Endothelial cell of umbilical vein (primary cell): ENCODE results near the gene EXOSC2. TPM values are rescaled to one million over a fixed set of nuclear protein-coding genes. Genes with fewer than 3 reads are reported as not detected.

Experiments
- BruUV-seq: library from RNA; stranded (reverse); fragments of 400-500 nt; replicated peaks from 2 replicates; lab custom pipeline; 2021; lab: Mats Ljungman, UMichigan
- CTCF ChIA-PET: fragments of 300-600, 350-600 bp; sonication (Branson Sonifier 250); formaldehyde crosslinking; loops from one replicate; lab custom pipeline; 2021; ENCODE audit warnings: antibody characterized with exemption, inconsistent platforms; lab: Charles Lee
- POLR2A ChIA-PET: fragments of 300-600, 350-600 bp; sonication (Branson Sonifier 250); formaldehyde crosslinking; loops from one replicate; lab custom pipeline; 2021; ENCODE audit warnings: antibody characterized with exemption, inconsistent platforms; lab: Charles Lee
- DNase-seq: peaks from one replicate; pipeline ENCODE4 v3.0.0-alpha.2; 2011; ENCODE audit warnings: low read depth, low spot score
- FAIRE-seq: peaks from 2 replicates; lab custom pipeline; 2011; peaks lifted over from hg19 to GRCh38; lab: Jason Lieb, UNC
- H2AFZ ChIP-seq: 2 replicates; pipeline ENCODE4 v1.6.0; 2012; ENCODE audit warnings: low read depth, low read length, control low read depth, inconsistent platforms
- H3K27ac ChIP-seq: 2 replicates; pipeline ENCODE4 v1.5.1; 2011; ENCODE audit warnings: low read depth, mild to moderate bottlenecking, control low read depth, low read length, moderate library complexity; ENCODE audit not compliant: insufficient read depth
- H3K27me3 ChIP-seq, 2 experiments: 2 replicates each; pipeline versions ENCODE4 v1.6.0 to v1.6.1; 2011; ENCODE audit warnings: low read length in 2 of 2, mixed read lengths in 1 of 2; ENCODE audit not compliant: control insufficient read depth in 2 of 2, insufficient read depth in 2 of 2
- H3K36me3 ChIP-seq, 2 experiments: 2 replicates in 1 of 2; 3 replicates in 1 of 2; pipeline ENCODE4 v1.5.1; 2011; ENCODE audit warnings: low read length in 2 of 2, mild to moderate bottlenecking in 1 of 2, moderate library complexity in 1 of 2; ENCODE audit not compliant: control insufficient read depth in 2 of 2, insufficient read depth in 2 of 2; ENCODE audit errors: extremely low read depth in 1 of 2
- H3K4me1 ChIP-seq: 3 replicates; pipeline ENCODE4 v1.5.1; 2011; ENCODE audit warnings: mild to moderate bottlenecking, low read length; ENCODE audit not compliant: control insufficient read depth, insufficient read depth; ENCODE audit errors: extremely low read depth
- H3K4me2 ChIP-seq: 2 replicates; pipeline ENCODE4 v1.6.1; 2011; ENCODE audit warnings: low read length, control low read depth, mixed read lengths; ENCODE audit not compliant: insufficient read depth
- H3K4me3 ChIP-seq, 3 experiments: fragments of 200-600 bp in 1 of 3; sonication (generic), shearing (Covaris generic) in 1 of 3; replicated peaks in 1 of 3; 2 replicates each; pipeline ENCODE4 v1.5.1; 2011 to 2016; ENCODE audit warnings: control low read depth in 3 of 3, low read length in 3 of 3, mild to moderate bottlenecking in 2 of 3, inconsistent platforms in 1 of 3, low read depth in 1 of 3, moderate library complexity in 1 of 3; ENCODE audit not compliant: insufficient read depth in 1 of 3
- H3K79me2 ChIP-seq: 2 replicates; pipeline ENCODE4 v1.6.0; 2012; ENCODE audit warnings: low read length, inconsistent platforms; ENCODE audit not compliant: control insufficient read depth, insufficient read depth
- H3K9ac ChIP-seq: replicated peaks from 2 replicates; pipeline ENCODE3; 2011; ENCODE audit warnings: low read length, control low read depth; ENCODE audit not compliant: insufficient read depth; ENCODE audit errors: extremely low read depth
- H3K9me1 ChIP-seq: replicated peaks from 3 replicates; pipeline ENCODE4 v1.6.0; 2011; ENCODE audit warnings: mild to moderate bottlenecking, low read length; ENCODE audit not compliant: control insufficient read depth, insufficient read depth; ENCODE audit errors: extremely low read depth
- H3K9me3 ChIP-seq: replicated peaks from 2 replicates; pipeline ENCODE4 v1.5.1; 2012; ENCODE audit warnings: low read length, inconsistent platforms; ENCODE audit not compliant: control insufficient read depth, insufficient read depth
- H4K20me1 ChIP-seq: replicated peaks from 2 replicates; pipeline ENCODE3; 2011; ENCODE audit warnings: mild to moderate bottlenecking, low read length; ENCODE audit not compliant: control insufficient read depth, insufficient read depth; ENCODE audit errors: extremely low read depth
- EZH2 ChIP-seq: IDR thresholded peaks from 2 replicates; pipeline ENCODE4 v1.6.1; 2012; ENCODE audit warnings: borderline replicate concordance, low read depth, mild to moderate bottlenecking, moderate library complexity, low read length, inconsistent platforms; ENCODE audit not compliant: severe bottlenecking
- FOS ChIP-seq: IDR thresholded peaks from 2 replicates; pipeline ENCODE4 v1.6.1; 2011; ENCODE audit warnings: mild to moderate bottlenecking, low read length, moderate library complexity, borderline replicate concordance; ENCODE audit not compliant: insufficient read depth
- GATA2 ChIP-seq: IDR thresholded peaks from 2 replicates; pipeline ENCODE4 v1.7.0; 2011; ENCODE audit warnings: low read depth, mild to moderate bottlenecking, moderate library complexity, mixed read lengths, low read length; ENCODE audit not compliant: insufficient read length, insufficient read depth
- JUN ChIP-seq: IDR thresholded peaks from 2 replicates; pipeline ENCODE4 v1.6.1; 2011; ENCODE audit warnings: borderline replicate concordance, low read depth; ENCODE audit not compliant: insufficient read length, insufficient read depth
- MAX ChIP-seq: IDR thresholded peaks from 2 replicates; pipeline ENCODE4 v1.6.1; 2011; ENCODE audit not compliant: insufficient read depth, insufficient read length
- MYC ChIP-seq: IDR thresholded peaks from one replicate; pipeline ENCODE4 v1.6.1; 2011; ENCODE audit warnings: mild to moderate bottlenecking, low read depth, low read length
- POLR2A ChIP-seq: IDR thresholded peaks from 2 replicates; pipeline ENCODE4 v1.6.1; 2012; ENCODE audit warnings: low read depth, mild to moderate bottlenecking, control low read depth, low read length
- POLR2AphosphoS5 ChIP-seq: IDR thresholded peaks from 2 replicates; pipeline ENCODE4 v1.6.1; 2012; ENCODE audit warnings: low read depth, mild to moderate bottlenecking, control low read depth, low read length, moderate library complexity; ENCODE audit not compliant: insufficient read depth
- dilution Hi-C: fragments of 300-500 bp; cut with MboI; formaldehyde crosslinking; loops from one replicate; pipeline ENCODE4 v1.15.0; 2019; ENCODE audit warnings: low sequenced_read_pairs; ENCODE audit not compliant: extremely low pct_ligation_motif_present
- intact Hi-C: fragments of 100-400 bp; cut with micrococcal nuclease; formaldehyde crosslinking; loops from one replicate; pipeline ENCODE4 v1.10.0; 2022
- polyA plus RNA-seq, 4 experiments: library from polyadenylated mRNA; depleted of rRNA in 3 of 4; stranded (reverse) in 3 of 4; unstranded in 1 of 4; fragments of >200 nt; gene quantifications; 2 replicates each; pipeline versions ENCODE4 v1.2.1 to v1.2.3, GENCODE V29; 2011 to 2012; ENCODE audit warnings: missing spikeins in 1 of 4
- small RNA-seq: library from RNA; depleted of rRNA; stranded (forward); fragments of <200 nt; gene quantifications from one replicate; pipeline ENCODE3, GENCODE V24; 2012; ENCODE audit warnings: low replicate concordance, low read depth; ENCODE audit not compliant: insufficient read depth, insufficient read length
- total RNA-seq: library from RNA; stranded (reverse); gene quantifications from 2 replicates; pipeline ENCODE4 v1.2.3, GENCODE V29; 2021
- TF ChIP-seq, protein P1 (sequence below), 2 donors: IDR thresholded peaks; 1 replicate in 1 of 2; 2 replicates in 1 of 2; pipeline ENCODE4 v1.5.1; 2011; ENCODE audit warnings: low read length in 2 of 2, mild to moderate bottlenecking in 2 of 2, moderate library complexity in 2 of 2, control low read depth in 1 of 2, inconsistent platforms in 1 of 2, low read depth in 1 of 2; ENCODE audit not compliant: insufficient read depth in 1 of 2; ENCODE audit errors: extremely low read depth in 1 of 2

The EXOSC2 gene
- total and polyA plus RNA-seq, 2 donors (not counting 3 experiments of a cell fraction or from before 2014, with no cell fraction given): 25.5 to 44.4 TPM

GRCh38 chr9:130751631-130752355 is 58.2 kb downstream of the EXOSC2 start:
- Histone ChIP-seq H3K4me2 (no peak overlapping the region), H3K9ac (no peak overlapping the region), H3K4me1 (peaks cover 29% of the 10 kb centered on the region), H4K20me1 (no peaks in the 10 kb centered on the region), H3K27me3 (no peaks in the 10 kb centered on the region), H2AFZ (no peak overlapping the region), H3K9me1 (no peaks in the 10 kb centered on the region), H3K27ac (no peak overlapping the region), H3K9me3 (no peaks in the 10 kb centered on the region), H3K79me2 (peaks cover 24% of the 10 kb centered on the region), H3K4me3 (no peak overlapping the region), H3K36me3 (no peaks in the 10 kb centered on the region)
- DNase-seq: no peak
- ChIA-PET POLR2A (interaction anchor here (0.6 kb wide), 1 partner anchor 213 kb away, joined by 3 read pairs; no protein-coding TSS in a partner anchor), CTCF (interaction anchor here (1.0 to 1.3 kb wide), 3 partner anchors 13 to 29 kb away, joined by 3 to 4 read pairs (median 3); no protein-coding TSS in a partner anchor)
- no TSS peak for BruUV-seq
- FAIRE-seq: no peak
- dilution Hi-C loops (no loop called here), intact Hi-C loops (no loop called here)
- TF ChIP-seq JUN (no peak), MAX (no peak), EZH2 (no peak), FOS (no peak), MYC (no peak), GATA2 (no peak), POLR2A (no peak), POLR2AphosphoS5 (no peak)
- TF ChIP-seq, protein P1, sequence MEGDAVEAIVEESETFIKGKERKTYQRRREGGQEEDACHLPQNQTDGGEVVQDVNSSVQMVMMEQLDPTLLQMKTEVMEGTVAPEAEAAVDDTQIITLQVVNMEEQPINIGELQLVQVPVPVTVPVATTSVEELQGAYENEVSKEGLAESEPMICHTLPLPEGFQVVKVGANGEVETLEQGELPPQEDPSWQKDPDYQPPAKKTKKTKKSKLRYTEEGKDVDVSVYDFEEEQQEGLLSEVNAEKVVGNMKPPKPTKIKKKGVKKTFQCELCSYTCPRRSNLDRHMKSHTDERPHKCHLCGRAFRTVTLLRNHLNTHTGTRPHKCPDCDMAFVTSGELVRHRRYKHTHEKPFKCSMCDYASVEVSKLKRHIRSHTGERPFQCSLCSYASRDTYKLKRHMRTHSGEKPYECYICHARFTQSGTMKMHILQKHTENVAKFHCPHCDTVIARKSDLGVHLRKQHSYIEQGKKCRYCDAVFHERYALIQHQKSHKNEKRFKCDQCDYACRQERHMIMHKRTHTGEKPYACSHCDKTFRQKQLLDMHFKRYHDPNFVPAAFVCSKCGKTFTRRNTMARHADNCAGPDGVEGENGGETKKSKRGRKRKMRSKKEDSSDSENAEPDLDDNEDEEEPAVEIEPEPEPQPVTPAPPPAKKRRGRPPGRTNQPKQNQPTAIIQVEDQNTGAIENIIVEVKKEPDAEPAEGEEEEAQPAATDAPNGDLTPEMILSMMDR (IDR thresholded peaks at IDR 0.05; ENCODE audit: extremely low read depth in 1 of 2, insufficient read depth in 1 of 2, low read depth in 1 of 2, low read length in 2 of 2): no peak

Small RNA genes within 50 kb of the gene (small RNA-seq; reads per million reads assigned to genes)
- not detected for gene AL359092.1

Other genes starting within 250 kb of the EXOSC2 start
- 2.0 and 3.6 TPM in 2 replicates for gene ASS1, start 248.8 kb upstream of the EXOSC2 start, total RNA-seq
- gene ASS1, start 248.8 kb upstream of the EXOSC2 start, polyA plus RNA-seq: 12.4 and 14.9 TPM in 2 replicates
- 50.9 and 60.6 TPM in 2 replicates for gene FUBP3, start 114.2 kb upstream of the EXOSC2 start, total RNA-seq
- gene FUBP3, start 114.2 kb upstream of the EXOSC2 start, polyA plus RNA-seq: 16.9 and 19.4 TPM in 2 replicates
- gene PRDM12, start 29.2 kb upstream of the EXOSC2 start, total RNA-seq: not detected in 2 replicates
- gene PRDM12, start 29.2 kb upstream of the EXOSC2 start, polyA plus RNA-seq: not detected in 2 replicates
- gene ABL1, start 141.5 kb downstream of the EXOSC2 start, total RNA-seq: 79.2 and 87.1 TPM in 2 replicates
- gene ABL1, start 141.5 kb downstream of the EXOSC2 start, polyA plus RNA-seq: 31.1 and 32.1 TPM in 2 replicates
- not detected in 2 replicates for gene QRFP, start 203.0 kb downstream of the EXOSC2 start, total RNA-seq
- gene QRFP, start 203.0 kb downstream of the EXOSC2 start, polyA plus RNA-seq: not detected in 2 replicates
- gene FIBCD1, start 245.5 kb downstream of the EXOSC2 start, total RNA-seq: not detected in 2 replicates
- gene FIBCD1, start 245.5 kb downstream of the EXOSC2 start, polyA plus RNA-seq: 0.14 and 0.29 TPM in 2 replicates